G401 (cell line): Measurements from ENCODE around the gene RBBP9. TPM values are rescaled to one million over a fixed set of nuclear protein-coding genes. Genes with fewer than 3 reads are reported as not detected.

Experiments used
- total RNA-seq: library from RNA; depleted of rRNA; stranded (reverse); fragments of >200 nt; shearing (Covaris generic); gene quantifications from 2 replicates; pipeline ENCODE4 v1.2.3, GENCODE V29; 2014; rRNA removed

RBBP9 gene
- total RNA-seq, 1 experiment from 2014 or later = 35.5 TPM

Other genes with a start within 250 kb of the RBBP9 start
- 23.2 and 32.2 TPM in 2 replicates for gene ZNF133, start 208.7 kb downstream of the RBBP9 start, total RNA-seq
- gene DZANK1, start 30.2 kb downstream of the RBBP9 start, total RNA-seq = 2.2 and 3.6 TPM in 2 replicates
- gene POLR3F, start 29.8 kb downstream of the RBBP9 start, total RNA-seq = 14.0 and 14.5 TPM in 2 replicates
- gene SEC23B, start 10.7 kb upstream of the RBBP9 start, total RNA-seq = 51.9 and 66.9 TPM in 2 replicates
- 75.7 and 164 TPM in 2 replicates for gene SMIM26, start 70.2 kb upstream of the RBBP9 start, total RNA-seq
- gene DTD1, start 90.8 kb upstream of the RBBP9 start, total RNA-seq = 110 and 135 TPM in 2 replicates